Psoas muscle (tissue), 8 donors: ENCODE results near the gene CDCA5. TPM values are rescaled to one million over a fixed set of nuclear protein-coding genes. Genes with fewer than 3 reads are reported as not detected.
A peak's percentile ranks its signal among the peaks of the same experiment; 100 is the strongest.

Experiments
- ATAC-seq, 4 donors: fragments of 200-7000 bp; cut with Tn5 transposase; one replicate each; pipeline ENCODE4 v1.9.1; 2020; ENCODE audit warnings: moderate library complexity in 3 of 4, mild to moderate bottlenecking in 2 of 4
- DNase-seq, 2 donors: peaks; one replicate each; pipeline ENCODE4 v3.0.0-alpha.2; 2020
- H3K27ac ChIP-seq: fragments of 200-600 bp; one replicate; pipeline ENCODE4 v1.8.0; 2022
- H3K27me3 ChIP-seq, 3 donors: fragments of 200-600 bp in 1 of 3; one replicate each; pipeline versions ENCODE4 v1.6.1 to v1.8.0; 2013 to 2022; ENCODE audit warnings: low read length in 2 of 3, mild to moderate bottlenecking in 2 of 3, moderate library complexity in 1 of 3; ENCODE audit not compliant: insufficient read depth in 3 of 3
- H3K36me3 ChIP-seq, 2 donors: fragments of 200-600 bp in 1 of 2; one replicate each; pipeline versions ENCODE4 v1.6.1 to v1.8.0; 2013 to 2022; ENCODE audit warnings: low read depth in 1 of 2, mild to moderate bottlenecking in 1 of 2, moderate library complexity in 1 of 2; ENCODE audit not compliant: insufficient read depth in 1 of 2
- H3K4me1 ChIP-seq: fragments of 200-600 bp; one replicate; pipeline ENCODE4 v1.8.0; 2022
- H3K4me3 ChIP-seq: fragments of 200-600 bp; one replicate; pipeline ENCODE4 v1.8.0; 2022; ENCODE audit warnings: mild to moderate bottlenecking
- H3K9me3 ChIP-seq: fragments of 200-600 bp; one replicate; pipeline ENCODE4 v1.8.0; 2022
- CTCF ChIP-seq: fragments of 200-600 bp; IDR thresholded peaks from one replicate; pipeline ENCODE4 v1.8.0; 2022; ENCODE audit warnings: antibody characterized with exemption
- WGBS, 3 donors: extraction: QIAGEN DNeasy Blood & Tissue Kit; methylation state at CpG; one replicate each; pipeline versions ENCODE4 v1.1.6 to v1.1.7; 2013; 5-methylcytosine and 5-hydroxymethylcytosine counted together
- intact Hi-C, 2 donors: fragments of 100-400 bp; cut with DNase I; formaldehyde crosslinking; loops; one replicate each; pipeline versions ENCODE4 v1.11.0 to v1.14.2; 2022
- polyA plus RNA-seq, 3 donors: library from polyadenylated mRNA; stranded (reverse); fragments of 200-250 nt; gene quantifications; one replicate each; pipeline ENCODE4 v1.2.3, GENCODE V29; 2013
- total RNA-seq, 4 donors: library from RNA; stranded (reverse); fragmentation: NEBNext Ultra II Directional in 2 of 4; extraction: Animal tissue kit (Norgen Biotek cat#: 25700) in 2 of 4; gene quantifications; one replicate each; pipeline versions ENCODE4 v1.2.1 to v1.2.4, GENCODE V29; 2021 to 2023
- donor health status: healthy with polysubstance abuse.
- donor health status: DM: no; HTN: no; CAD: no; lungs with moderate emphysema.
- donor health status: Bipolar disorder and iron deficiency.
- donor health status: healthy.
- donor health status: DM: yes; HTN: yes; CAD: no.
- donor health status: DM: no; HTN: no; CAD: no.
- donor health status: DM: no; HTN: no; CAD: no.
- donor health status: DM: yes; HTN: yes; CAD: no.

The CDCA5 gene
- total and polyA plus RNA-seq, 7 donors: 0.28 to 1.6 (median 0.92) TPM

GRCh38 chr11:65115361-65116082 lies 31.7 kb upstream of the CDCA5 start:
- peak overlapping the region; percentile 79 for H3K4me3 ChIP-seq
- H3K9me3 ChIP-seq: no peaks in the 10 kb centered on the region
- ATAC-seq: no peak
- intact Hi-C loops: loop anchor here in 1 of 2 donors (10.0 kb wide), 1 partner anchor 271 kb away; the partner anchor contains the start of gene CDC42BPG
- no peak for DNase-seq
- 85 to 92% (median 91%) methylated on average over 21 of the region's 21 CpGs for WGBS, 3 donors
- H3K27me3 ChIP-seq: no peaks in the 10 kb centered on the region
- peaks cover 7 to 39% of the 10 kb centered on the region in 2 donors for H3K36me3 ChIP-seq
- TF ChIP-seq CTCF: no peak
- H3K27ac ChIP-seq: peak overlapping the region; percentile 81
- peaks cover 29% of the 10 kb centered on the region for H3K4me1 ChIP-seq

GRCh38 chr11:65114538-65115171 lies 30.8 kb upstream of the CDCA5 start:
- Histone ChIP-seq H3K9me3 (no peaks in the 10 kb centered on the region), H3K4me1 (peaks cover 31% of the 10 kb centered on the region), H3K36me3 (peaks cover 4 to 33% of the 10 kb centered on the region in 2 donors), H3K27me3 (no peaks in the 10 kb centered on the region), H3K4me3 (no peak overlapping the region), H3K27ac (no peak overlapping the region)
- DNase-seq (no peak), ATAC-seq (no peak)
- intact Hi-C loops: loop anchor here (5.0 to 10.0 kb wide), 2 partner anchors 102 to 270 kb away; partner anchors contain the start of genes ARL2 (in 1 of the 2) and CDC42BPG (in 1 of the 2)
- 73 to 82% (median 81%) methylated on average over 11 of the region's 11 CpGs for WGBS, 3 donors
- no peak for TF ChIP-seq CTCF

- WGBS, 3 donors: 62 to 76% (median 71%) methylated on average over 6 of the region's 6 CpGs
- DNase-seq (no peak), ATAC-seq (no peak)
- Histone ChIP-seq H3K27me3 (no peaks in the 10 kb centered on the region), H3K36me3 (peaks cover 3 to 33% of the 10 kb centered on the region in 2 donors), H3K9me3 (no peaks in the 10 kb centered on the region), H3K27ac (peak overlapping the region; percentile 15), H3K4me1 (peaks cover 31% of the 10 kb centered on the region), H3K4me3 (no peak overlapping the region)
- no peak for TF ChIP-seq CTCF
- intact Hi-C loops: loop anchor here (5.0 to 10.0 kb wide), 2 partner anchors 102 to 269 kb away; partner anchors contain the start of genes ARL2 (in 1 of the 2) and CDC42BPG (in 1 of the 2)
Observed at GRCh38 chr11:65113839-65114238, 30.0 kb upstream of the CDCA5 start.

- H3K4me3 ChIP-seq: peak overlapping the region; percentile 73
- no peaks in the 10 kb centered on the region for H3K9me3 ChIP-seq
- no peak for TF ChIP-seq CTCF
- intact Hi-C loops: loop anchor here (5.0 to 10.0 kb wide), 2 partner anchors 101 to 269 kb away; partner anchors contain the start of genes ARL2 (in 1 of the 2) and CDC42BPG (in 1 of the 2)
- DNase-seq: no peak
- peaks cover 0 to 33% of the 10 kb centered on the region in 2 donors for H3K36me3 ChIP-seq
- peak overlapping the region; percentile 15 for H3K27ac ChIP-seq
- 20 to 24% (median 23%) methylated on average over 14 of the region's 14 CpGs for WGBS, 3 donors
- no peak for ATAC-seq
- H3K27me3 ChIP-seq: no peaks in the 10 kb centered on the region
- peaks cover 31% of the 10 kb centered on the region for H3K4me1 ChIP-seq
Observed at GRCh38 chr11:65113361-65113756, 29.5 kb upstream of the CDCA5 start.
